Left lobe of liver (tissue), 1 donor: Measurements from ENCODE around the gene MAPK13. TPM values are rescaled to one million over a fixed set of nuclear protein-coding genes. Genes with fewer than 3 reads are reported as not detected.

ENCODE experiments used
- total RNA-seq: library from RNA; stranded (reverse); gene quantifications from one replicate; pipeline ENCODE4 v1.2.1, GENCODE V29; 2021
- donor health status: DM: no; HTN: yes; CAD: no.

The MAPK13 gene
- total RNA-seq, 1 donor from 2014 or later: 1.9 TPM

Other genes starting within 250 kb of the MAPK13 start
- 22.9 TPM for gene SRPK1, start 209.4 kb upstream of the MAPK13 start, total RNA-seq
- 0.30 TPM for gene SLC26A8, start 105.9 kb upstream of the MAPK13 start, total RNA-seq
- 40.8 TPM for gene MAPK14, start 102.7 kb upstream of the MAPK13 start, total RNA-seq
- gene BRPF3, start 66.2 kb downstream of the MAPK13 start, total RNA-seq: 18.4 TPM
- not detected for gene PNPLA1, start 139.5 kb downstream of the MAPK13 start, total RNA-seq
- gene BNIP5, start 206.4 kb downstream of the MAPK13 start, total RNA-seq: not detected